GM18907 (cell line): ENCODE data around the gene EXOC2.
"Not testable (repeated sequence)": the region's sequence is repeated elsewhere in the genome, so short reads cannot be mapped to it uniquely, and the experiment has no call there.

Experiments
- ATAC-seq: cut with Tn5 transposase; IDR thresholded peaks from one replicate; pipeline ENCODE4 v1.9.1; 2021; ENCODE audit warnings: mild to moderate bottlenecking, moderate library complexity; ENCODE audit not compliant: unreplicated experiment

The EXOC2 gene

GRCh38 chr6:683742-684440 is 9.0 kb downstream of the EXOC2 start:
- no peak for ATAC-seq

GRCh38 chr6:680666-681340 is 12.1 kb downstream of the EXOC2 start:
- ATAC-seq: no peak

GRCh38 chr6:680251-680650 is 12.7 kb downstream of the EXOC2 start:
- no peak for ATAC-seq

- ATAC-seq: no peak
Measured at GRCh38 chr6:679282-679681, 13.7 kb downstream of the EXOC2 start.

GRCh38 chr6:678520-678919 is 14.4 kb downstream of the EXOC2 start:
- ATAC-seq: no peak

- no peak for ATAC-seq
Measured at GRCh38 chr6:677919-678318, 15.0 kb downstream of the EXOC2 start.

GRCh38 chr6:674956-675355 is 18.0 kb downstream of the EXOC2 start:
- no peak for ATAC-seq

- ATAC-seq: no peak
Measured at GRCh38 chr6:674406-674805, 18.5 kb downstream of the EXOC2 start.

- ATAC-seq: no peak
Measured at GRCh38 chr6:667253-667927, 25.5 kb downstream of the EXOC2 start.

- ATAC-seq: no peak
Measured at GRCh38 chr6:665403-666267, 27.3 kb downstream of the EXOC2 start.

GRCh38 chr6:663788-664187 is 29.2 kb downstream of the EXOC2 start:
- not testable (repeated sequence) for ATAC-seq

- ATAC-seq: no peak
Measured at GRCh38 chr6:659716-660581, 33.0 kb downstream of the EXOC2 start.

GRCh38 chr6:658244-658643 is 34.7 kb downstream of the EXOC2 start:
- no peak for ATAC-seq

- ATAC-seq: no peak
Measured at GRCh38 chr6:657743-658142, 35.2 kb downstream of the EXOC2 start.

- no peak for ATAC-seq
Measured at GRCh38 chr6:656460-657252, 36.3 kb downstream of the EXOC2 start, which contains the start of gene HUS1B. Gene HUS1B, minus strand, starts transcription at chr6:657100. Its CDS starts 156 bp downstream, at chr6:656944.

GRCh38 chr6:654136-654535 is 38.8 kb downstream of the EXOC2 start:
- ATAC-seq: no peak

- ATAC-seq: no peak
Measured at GRCh38 chr6:652865-653264, 40.1 kb downstream of the EXOC2 start.

GRCh38 chr6:650098-650497 is 42.8 kb downstream of the EXOC2 start:
- no peak for ATAC-seq

- no peak for ATAC-seq
Measured at GRCh38 chr6:642805-643204, 50.1 kb downstream of the EXOC2 start.
